ENCODE data around the gene NRXN3. TPM values are rescaled to one million over a fixed set of nuclear protein-coding genes. Genes with fewer than 3 reads are reported as not detected.

Gene NRXN3
- total and polyA plus RNA-seq, 2 of the 4 experiments (the other 2 are of a cell fraction): 4.8 to 25.1 TPM

DNA sequence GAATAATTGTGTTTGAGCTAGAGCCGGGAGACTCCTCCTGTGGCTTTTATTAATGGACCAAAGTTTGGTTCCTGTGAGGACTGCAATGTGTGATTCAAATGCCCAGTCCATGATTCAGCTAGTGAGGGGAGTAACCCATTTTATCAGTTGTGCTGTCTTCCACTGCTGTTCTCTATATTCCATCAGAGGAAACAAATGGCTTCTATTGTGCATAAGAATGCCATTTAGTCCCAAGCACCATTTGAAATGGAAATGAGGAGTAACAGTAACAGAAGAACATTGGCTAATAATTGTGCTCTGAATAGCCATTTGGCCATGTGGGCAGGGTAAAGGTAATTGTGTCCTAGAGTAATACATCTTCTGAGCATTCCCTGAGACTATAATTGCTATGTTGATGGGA is 1398.4 kb downstream of the NRXN3 start:
- no TSS peak for BruUV-seq (replicated peaks)
- Histone ChIP-seq H3K56ac (ENCODE audit: extremely low read depth, insufficient read depth, low read length) (no peak overlapping the region), H4K20me1 (ENCODE audit: insufficient read depth, low read length) (no peaks in the 10 kb centered on the region), H3K4ac (ENCODE audit: low read depth, low read length) (no peak overlapping the region), H3K9me1 (ENCODE audit: insufficient read depth, low read length) (no peaks in the 10 kb centered on the region), H3K4me1 (ENCODE audit: control insufficient read depth, insufficient read depth, low read length) (no peaks in the 10 kb centered on the region; the same call in 1 of the 2 replicates), H3K27ac (ENCODE audit: insufficient read depth, low read length) (no peak overlapping the region), H4K91ac (ENCODE audit: insufficient read depth, low read depth, low read length) (no peak overlapping the region), H2BK15ac (ENCODE audit: low read depth, low read length) (no peak overlapping the region), H3K79me1 (ENCODE audit: low read depth in 1 of 2, low read length in 2 of 2) (no peaks in the 10 kb centered on the region), H3K18ac (ENCODE audit: low read depth, low read length) (no peak overlapping the region), H2BK5ac (ENCODE audit: low read depth, low read length, poor library complexity, severe bottlenecking) (no peak overlapping the region), H3K27me3 (ENCODE audit: control insufficient read depth, insufficient read depth, low read length) (no peaks in the 10 kb centered on the region), H2AFZ (replicated peaks; ENCODE audit: low read length, poor library complexity) (no peak overlapping the region), H2BK120ac (ENCODE audit: low read depth, low read length) (no peak overlapping the region), H2BK20ac (ENCODE audit: low read depth, low read length) (no peak overlapping the region), H2AK5ac (ENCODE audit: low read depth, low read length) (no peak overlapping the region), H2AK9ac (replicated peaks; ENCODE audit: low read depth, low read length, poor library complexity) (no peak overlapping the region), H3K4me3 (ENCODE audit: insufficient read depth, low read depth, low read length) (no peak overlapping the region), H3K14ac (replicated peaks; ENCODE audit: low read depth, low read length) (no peak overlapping the region), H4K8ac (ENCODE audit: low read depth in 2 of 2, low read length in 2 of 2) (no peak overlapping the region), H4K5ac (ENCODE audit: low read depth, low read length) (no peak overlapping the region), H3K4me2 (ENCODE audit: low read depth, low read length) (no peak overlapping the region), H3K9ac (ENCODE audit: low read depth, low read length) (no peak overlapping the region), H3K9me3 (ENCODE audit: control insufficient read depth, insufficient read depth, low read length) (no peaks in the 10 kb centered on the region), H3K23ac (ENCODE audit: low read depth, low read length) (no peak overlapping the region), H3K36me3 (ENCODE audit: control insufficient read depth, insufficient read depth, low read length) (no peaks in the 10 kb centered on the region)
- no peak for TF ChIP-seq MAZ (IDR thresholded peaks at IDR 0.05; ENCODE audit: borderline replicate concordance, low read depth, low read length)
- TF ChIP-seq, protein P1, sequence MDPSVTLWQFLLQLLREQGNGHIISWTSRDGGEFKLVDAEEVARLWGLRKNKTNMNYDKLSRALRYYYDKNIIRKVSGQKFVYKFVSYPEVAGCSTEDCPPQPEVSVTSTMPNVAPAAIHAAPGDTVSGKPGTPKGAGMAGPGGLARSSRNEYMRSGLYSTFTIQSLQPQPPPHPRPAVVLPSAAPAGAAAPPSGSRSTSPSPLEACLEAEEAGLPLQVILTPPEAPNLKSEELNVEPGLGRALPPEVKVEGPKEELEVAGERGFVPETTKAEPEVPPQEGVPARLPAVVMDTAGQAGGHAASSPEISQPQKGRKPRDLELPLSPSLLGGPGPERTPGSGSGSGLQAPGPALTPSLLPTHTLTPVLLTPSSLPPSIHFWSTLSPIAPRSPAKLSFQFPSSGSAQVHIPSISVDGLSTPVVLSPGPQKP (IDR thresholded peaks at IDR 0.05; ENCODE audit: borderline replicate concordance, low read depth, low read length): no peak
- no peak for TF ChIP-seq BHLHE40 (IDR thresholded peaks at IDR 0.05; ENCODE audit: low read depth, low read length)
- TF ChIP-seq SMC3 (IDR thresholded peaks at IDR 0.05; ENCODE audit: low read depth, low read length): no peak
- no peak for TF ChIP-seq MXI1 (IDR thresholded peaks at IDR 0.05; ENCODE audit: borderline replicate concordance, low read depth, low read length)
- no peak for TF ChIP-seq CHD1 (IDR thresholded peaks at IDR 0.05; ENCODE audit: low read depth, low read length)
- no peak for TF ChIP-seq RCOR1 (IDR thresholded peaks at IDR 0.05; ENCODE audit: insufficient replicate concordance, low read length)
- TF ChIP-seq MAFK (IDR thresholded peaks at IDR 0.05; ENCODE audit: low read depth, low read length): no peak
- no peak for TF ChIP-seq POLR2A (IDR thresholded peaks at IDR 0.05; ENCODE audit: low read depth, low read length)
- TF ChIP-seq, protein P2, sequence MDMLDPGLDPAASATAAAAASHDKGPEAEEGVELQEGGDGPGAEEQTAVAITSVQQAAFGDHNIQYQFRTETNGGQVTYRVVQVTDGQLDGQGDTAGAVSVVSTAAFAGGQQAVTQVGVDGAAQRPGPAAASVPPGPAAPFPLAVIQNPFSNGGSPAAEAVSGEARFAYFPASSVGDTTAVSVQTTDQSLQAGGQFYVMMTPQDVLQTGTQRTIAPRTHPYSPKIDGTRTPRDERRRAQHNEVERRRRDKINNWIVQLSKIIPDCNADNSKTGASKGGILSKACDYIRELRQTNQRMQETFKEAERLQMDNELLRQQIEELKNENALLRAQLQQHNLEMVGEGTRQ (IDR thresholded peaks at IDR 0.05; ENCODE audit: low read depth, low read length): no peak
- TF ChIP-seq, protein P3, sequence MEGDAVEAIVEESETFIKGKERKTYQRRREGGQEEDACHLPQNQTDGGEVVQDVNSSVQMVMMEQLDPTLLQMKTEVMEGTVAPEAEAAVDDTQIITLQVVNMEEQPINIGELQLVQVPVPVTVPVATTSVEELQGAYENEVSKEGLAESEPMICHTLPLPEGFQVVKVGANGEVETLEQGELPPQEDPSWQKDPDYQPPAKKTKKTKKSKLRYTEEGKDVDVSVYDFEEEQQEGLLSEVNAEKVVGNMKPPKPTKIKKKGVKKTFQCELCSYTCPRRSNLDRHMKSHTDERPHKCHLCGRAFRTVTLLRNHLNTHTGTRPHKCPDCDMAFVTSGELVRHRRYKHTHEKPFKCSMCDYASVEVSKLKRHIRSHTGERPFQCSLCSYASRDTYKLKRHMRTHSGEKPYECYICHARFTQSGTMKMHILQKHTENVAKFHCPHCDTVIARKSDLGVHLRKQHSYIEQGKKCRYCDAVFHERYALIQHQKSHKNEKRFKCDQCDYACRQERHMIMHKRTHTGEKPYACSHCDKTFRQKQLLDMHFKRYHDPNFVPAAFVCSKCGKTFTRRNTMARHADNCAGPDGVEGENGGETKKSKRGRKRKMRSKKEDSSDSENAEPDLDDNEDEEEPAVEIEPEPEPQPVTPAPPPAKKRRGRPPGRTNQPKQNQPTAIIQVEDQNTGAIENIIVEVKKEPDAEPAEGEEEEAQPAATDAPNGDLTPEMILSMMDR (conservative IDR thresholded peaks at IDR 0.05; ENCODE audit: low read depth, low read length): no peak
- TF ChIP-seq RFX5 (IDR thresholded peaks at IDR 0.05; ENCODE audit: low read depth, low read length): no peak
- TF ChIP-seq NFE2L2 (IDR thresholded peaks at IDR 0.05; ENCODE audit: low read depth, low read length): no peak
- TF ChIP-seq FOS (IDR thresholded peaks at IDR 0.05; ENCODE audit: low read depth, low read length): no peak
- no peak for TF ChIP-seq CEBPB (IDR thresholded peaks at IDR 0.05; ENCODE audit: low read depth, low read length)
- no peak for TF ChIP-seq RAD21 (IDR thresholded peaks at IDR 0.05; ENCODE audit: low read length)
- ATAC-seq (ENCODE audit: low read depth) (no peak), DNase-seq (no peak)
- dilution Hi-C loops (cut with HindIII; ENCODE audit: low sequenced_read_pairs, unreplicated experiment) (no loop called here), intact Hi-C loops (cut with micrococcal nuclease) (no loop called here), in situ Hi-C loops (cut with MboI; ENCODE audit: low sequenced_read_pairs) (no loop called here)
- POLR2A ChIA-PET (ENCODE audit: unreplicated experiment): no interaction called here
- whole genome bisulfite sequencing, 2 experiments (ENCODE audit: extremely low coverage in 2 of 2, insufficient read length in 1 of 2): 80% methylated on average over 1 of the region's 1 CpG; no CpG with 5 or more reads in 1 of the 2 experiments
- CTCF ChIA-PET: no interaction called here

All from IMR-90 (cell line).